ENCODE measurements around the gene KIAA0232.

The KIAA0232 gene

DNA sequence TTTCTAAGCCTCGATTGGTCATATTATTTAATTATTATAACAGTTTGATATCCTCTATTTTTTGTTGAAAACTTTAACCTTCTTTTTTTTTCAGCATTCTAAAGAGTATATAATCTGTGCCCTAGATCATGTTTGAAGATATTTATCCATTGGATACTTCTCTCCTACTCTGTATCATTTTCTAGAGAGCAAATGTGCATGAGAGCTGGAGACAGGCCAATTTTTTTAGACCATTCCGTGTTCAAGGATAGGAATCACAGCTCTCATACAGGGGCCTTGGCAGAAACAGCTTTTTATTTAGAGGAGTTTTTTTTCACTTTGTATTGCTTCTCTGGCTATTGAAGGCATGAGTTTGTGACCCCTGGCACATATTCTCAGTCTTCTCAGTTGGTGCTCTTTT is 69.4 kb downstream of the KIAA0232 start:
- DNase-seq = no peak

DNA sequence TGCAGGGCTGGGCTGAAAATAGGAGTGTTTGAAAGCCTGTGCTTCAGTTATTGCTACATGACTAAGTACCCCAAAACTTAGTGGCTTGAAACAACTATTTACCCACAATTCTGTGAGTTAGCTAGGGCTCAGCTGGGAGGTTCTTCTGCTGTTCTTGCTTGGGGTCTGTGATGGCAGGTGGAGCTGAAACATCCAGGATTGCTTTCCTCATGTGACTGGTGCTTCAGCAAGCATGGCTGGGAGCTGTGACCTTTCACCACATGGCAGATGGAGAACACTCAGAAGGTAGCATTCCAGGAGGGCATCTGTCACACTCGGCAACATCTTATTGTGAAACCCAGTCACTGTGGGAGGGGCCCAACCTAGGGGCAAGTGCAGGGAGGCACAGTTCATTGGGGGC is 70.1 kb downstream of the KIAA0232 start:
- no peak for DNase-seq

DNA sequence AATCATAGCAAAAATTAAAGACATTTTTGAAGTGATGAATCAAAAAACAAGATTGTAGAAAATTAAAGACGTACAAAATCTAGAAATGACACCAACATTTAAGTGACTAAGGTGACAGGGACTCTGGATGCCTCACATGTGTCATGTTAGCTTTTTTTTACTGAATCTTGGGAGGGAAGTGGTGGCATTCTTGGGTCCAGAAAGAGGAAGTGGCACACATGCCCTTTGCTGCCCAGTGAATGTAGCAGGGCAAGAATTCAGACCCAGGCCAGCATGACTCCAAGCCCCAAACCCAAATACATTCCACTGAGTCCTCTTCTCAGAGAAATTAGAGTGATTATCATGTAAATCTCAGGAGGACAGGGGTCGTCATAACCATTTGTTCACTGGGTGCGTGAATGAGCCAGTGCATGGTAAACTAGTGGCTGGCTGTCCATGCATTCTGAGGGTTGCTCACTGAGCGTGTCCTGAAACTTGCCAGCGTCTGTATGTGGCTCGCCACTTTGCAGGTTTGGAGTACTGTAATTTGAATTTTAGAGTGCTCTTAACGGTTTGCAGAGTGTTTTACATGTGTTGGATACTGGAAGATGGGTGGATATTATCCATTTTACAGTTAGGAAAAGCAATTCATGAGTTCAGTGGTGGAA is 71.7 kb downstream of the KIAA0232 start:
- DNase-seq = no peak

GRCh38 chr4:6855692-6856297 is 73.3 kb downstream of the KIAA0232 start:
- DNase-seq = no peak

- no peak for DNase-seq
Observed at GRCh38 chr4:6856391-6856790, 73.9 kb downstream of the KIAA0232 start.

DNA sequence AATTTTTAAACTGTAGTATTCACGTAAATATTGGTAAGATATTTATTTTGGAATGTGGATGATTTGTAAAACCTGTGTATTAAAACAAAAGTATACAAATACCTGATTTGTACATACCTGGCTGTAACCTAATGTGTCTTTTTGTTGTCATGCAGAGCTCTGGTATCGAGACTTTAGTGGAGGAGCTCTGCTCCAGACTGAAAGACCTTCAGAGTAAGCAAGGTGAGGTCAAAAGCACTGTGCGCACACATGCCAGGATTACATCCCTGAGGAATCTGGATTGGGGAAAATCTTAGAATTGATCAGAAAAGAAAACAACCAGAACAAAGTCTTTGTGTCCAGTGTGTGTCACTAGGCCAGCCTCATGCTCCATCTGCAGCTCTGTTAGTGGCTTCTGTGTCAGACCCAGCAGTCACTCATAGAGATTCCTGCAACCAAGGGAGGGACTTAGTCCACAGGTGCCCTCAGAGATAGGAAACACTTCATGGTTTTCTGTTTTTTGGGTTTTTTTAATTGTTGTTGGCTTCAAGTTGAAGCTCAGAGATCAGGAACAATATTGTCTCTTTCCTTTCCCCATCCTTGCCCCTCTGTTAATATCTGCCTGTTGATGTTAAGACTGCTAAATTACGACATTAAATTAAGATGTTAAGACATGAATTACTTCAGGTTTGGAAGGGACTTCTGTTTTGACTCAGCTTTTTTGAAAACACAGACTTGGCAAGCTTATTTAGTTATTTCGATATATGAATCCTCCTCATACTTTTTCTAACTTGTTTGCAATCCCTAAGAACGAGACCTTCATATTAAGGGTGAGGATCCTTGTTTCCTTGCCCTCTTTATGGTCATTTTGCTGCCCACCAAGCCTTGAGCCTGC is 74.7 kb downstream of the KIAA0232 start:
- DNase-seq = no peak

DNA sequence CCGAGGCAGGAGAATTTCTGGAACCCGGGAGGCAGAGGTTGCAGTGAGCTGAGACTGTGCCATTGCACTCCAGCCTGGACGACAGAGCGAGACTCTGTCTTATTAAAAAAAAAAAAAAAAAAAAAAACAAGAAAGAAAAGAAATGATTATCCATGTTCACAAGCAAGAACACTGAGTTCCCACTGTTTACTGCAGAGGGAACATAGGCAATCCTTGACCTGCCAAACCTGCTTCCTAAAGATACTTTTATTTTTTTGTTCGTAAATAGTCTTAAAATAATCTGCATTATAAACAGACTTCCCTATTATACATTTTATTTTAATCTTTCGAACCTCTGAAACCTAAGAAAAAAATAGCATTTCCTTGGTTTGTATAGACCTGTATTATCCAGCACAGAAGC is 76.5 kb downstream of the KIAA0232 start:
- DNase-seq = no peak

- DNase-seq = no peak
Observed at GRCh38 chr4:6859543-6859942, 77.0 kb downstream of the KIAA0232 start.

DNA sequence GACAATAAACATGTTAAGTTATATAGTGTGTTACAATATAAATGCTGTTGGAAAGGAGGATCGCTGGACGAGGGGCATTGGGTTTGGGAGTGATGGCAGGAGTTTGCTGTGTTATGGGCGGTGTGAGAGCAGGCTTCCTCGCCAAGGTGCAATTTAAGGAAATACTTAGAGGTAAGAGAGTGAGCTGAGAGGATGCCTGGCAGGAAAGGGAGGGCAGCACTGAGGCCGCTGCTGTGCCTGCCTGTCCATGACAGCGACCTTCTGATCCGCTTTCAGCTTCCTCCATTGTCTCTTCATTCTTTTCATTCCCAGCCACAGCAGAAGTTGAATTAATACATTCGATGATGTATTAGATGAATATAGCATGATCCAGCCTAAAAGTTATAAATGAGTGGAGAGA is 85.9 kb downstream of the KIAA0232 start:
- DNase-seq = no peak

DNA sequence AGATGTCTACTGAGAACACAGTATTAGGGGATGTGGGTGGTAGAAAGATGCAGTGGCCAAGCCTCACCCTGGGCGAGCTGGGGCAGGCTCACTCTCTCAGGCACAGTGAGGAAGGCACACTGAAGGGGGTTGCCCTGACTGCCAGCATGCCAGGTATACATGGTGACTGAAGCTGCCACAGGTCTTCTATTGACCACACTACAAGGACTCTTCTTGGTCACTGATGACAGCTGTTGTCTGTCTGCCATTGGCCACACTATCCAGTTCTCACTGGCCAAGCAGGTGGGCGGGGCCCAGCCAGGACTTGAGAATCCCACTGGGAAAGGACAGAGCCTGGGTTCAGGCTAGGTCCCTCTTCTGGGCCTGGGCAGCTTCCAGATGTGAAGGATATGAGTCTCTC is 87.4 kb downstream of the KIAA0232 start:
- DNase-seq = no peak

DNA sequence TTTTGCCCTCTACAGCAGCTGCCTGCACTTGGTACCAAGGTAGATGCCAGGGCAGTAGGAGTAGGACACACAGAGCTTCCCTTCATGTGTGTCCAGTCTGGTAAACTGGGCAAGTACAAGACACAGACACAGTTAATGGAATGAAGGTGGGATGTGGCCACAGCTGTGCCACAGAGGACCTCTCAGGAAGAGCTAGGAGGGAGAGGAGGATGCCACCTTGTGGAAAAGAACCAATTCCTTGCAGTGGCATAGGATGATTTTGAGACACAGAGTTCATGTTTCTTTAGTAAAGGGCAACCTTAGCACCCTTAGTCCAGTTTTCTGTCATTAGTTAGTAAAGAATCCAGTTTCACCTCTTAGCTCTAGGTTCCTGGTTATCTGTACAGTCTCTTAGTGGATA is 90.8 kb downstream of the KIAA0232 start:
- DNase-seq = no peak

GRCh38 chr4:6873792-6874461 is 91.4 kb downstream of the KIAA0232 start:
- DNase-seq = peak; percentile 34

GRCh38 chr4:6874981-6875380 is 92.5 kb downstream of the KIAA0232 start:
- DNase-seq = no peak

DNA sequence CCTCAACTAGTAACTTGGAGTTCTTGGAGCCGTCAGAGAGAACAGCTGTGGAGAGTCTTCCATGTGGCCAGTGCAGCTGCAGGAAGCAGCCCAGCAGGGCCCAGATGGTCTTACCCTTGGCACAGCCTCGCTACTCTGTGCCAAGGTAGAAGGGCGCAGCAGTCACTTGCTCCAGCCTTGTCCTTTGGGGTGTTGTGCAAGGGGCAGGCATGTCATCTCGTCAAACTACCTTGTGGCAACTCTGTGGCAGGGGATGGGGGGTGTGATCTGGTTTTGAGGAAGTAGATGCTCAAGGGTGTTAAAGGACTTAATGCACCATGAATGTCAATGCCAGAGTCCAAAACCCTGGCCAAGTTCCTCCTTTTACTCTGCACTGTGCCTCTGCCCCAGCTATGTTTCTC is 92.9 kb downstream of the KIAA0232 start:
- DNase-seq = no peak

DNA sequence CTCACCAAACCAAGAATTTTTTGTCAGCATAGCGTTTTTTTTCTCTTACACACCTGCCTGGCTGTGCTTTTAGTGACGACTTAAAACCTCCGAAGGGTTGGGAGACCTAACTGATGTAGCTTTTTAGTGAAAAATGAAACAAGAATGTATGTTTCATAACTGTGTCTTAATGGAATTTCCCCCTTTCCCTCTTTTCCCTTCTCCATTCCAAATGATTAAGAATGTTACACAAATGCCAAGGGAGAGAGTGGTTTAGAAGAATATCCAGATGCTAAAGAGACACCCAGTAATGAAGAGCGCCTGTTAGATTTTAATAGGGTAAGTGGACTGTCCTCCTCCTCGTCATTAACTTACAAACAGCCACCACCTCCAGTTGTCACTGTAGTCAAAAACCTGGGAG is 93.9 kb downstream of the KIAA0232 start:
- no peak for DNase-seq

GRCh38 chr4:6877067-6877466 is 94.5 kb downstream of the KIAA0232 start:
- DNase-seq = no peak

GRCh38 chr4:6878451-6879059 is 96.0 kb downstream of the KIAA0232 start:
- no peak for DNase-seq

- DNase-seq = no peak
Observed at GRCh38 chr4:6880691-6881090, 98.2 kb downstream of the KIAA0232 start.

DNA sequence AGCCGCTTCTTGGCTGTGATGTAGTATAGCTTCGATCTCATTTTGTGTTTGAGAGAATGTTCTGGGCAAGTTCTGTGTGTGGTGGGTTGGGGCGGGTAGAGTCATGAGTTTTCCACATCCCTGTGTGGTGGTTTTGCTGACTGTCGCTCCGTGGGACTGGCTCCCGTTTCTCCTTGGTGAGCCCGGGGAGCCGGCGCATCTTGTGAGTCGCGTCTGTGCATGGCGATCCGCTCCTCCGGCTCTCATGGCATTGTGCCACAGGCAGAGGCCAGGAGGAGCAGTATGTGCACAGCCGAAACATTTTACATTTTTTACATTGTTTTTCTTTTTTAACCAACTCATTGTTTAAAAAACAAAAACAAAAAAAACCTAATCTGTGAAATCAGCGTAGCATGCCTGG is 99.4 kb downstream of the KIAA0232 start:
- no peak for DNase-seq

GRCh38 chr4:6884341-6884870 is 101.9 kb downstream of the KIAA0232 start:
- no peak for DNase-seq

DNA sequence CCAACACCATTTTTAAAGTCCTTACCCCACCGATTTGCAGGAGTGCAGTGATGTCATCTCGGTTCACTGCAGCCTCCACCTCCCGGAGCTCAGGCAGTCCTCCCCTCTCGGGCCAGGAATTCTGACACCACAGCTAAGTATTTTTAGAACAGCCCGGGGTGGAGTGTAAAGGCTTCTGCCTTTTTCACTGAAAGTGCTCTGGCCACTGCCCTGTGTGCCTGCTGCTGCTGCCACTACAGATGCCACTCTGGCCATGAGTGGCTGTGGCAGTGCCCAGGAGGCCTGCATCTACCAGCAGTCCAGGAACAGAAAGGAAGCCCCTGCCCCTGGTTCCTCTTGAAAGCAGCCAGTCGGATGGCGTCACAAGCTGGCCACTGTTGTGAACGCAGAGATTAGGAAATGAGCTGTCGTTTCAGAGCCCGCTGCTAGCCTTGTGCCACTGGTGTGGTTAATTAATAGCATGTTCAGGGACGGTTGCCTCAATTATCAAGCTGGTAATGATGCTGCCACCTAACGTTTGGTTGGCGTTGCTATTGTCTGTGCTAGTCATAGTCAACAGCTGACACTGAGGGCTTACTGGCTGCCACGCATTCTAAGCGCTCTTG is 103.5 kb downstream of the KIAA0232 start:
- DNase-seq = peak; percentile 79

DNA sequence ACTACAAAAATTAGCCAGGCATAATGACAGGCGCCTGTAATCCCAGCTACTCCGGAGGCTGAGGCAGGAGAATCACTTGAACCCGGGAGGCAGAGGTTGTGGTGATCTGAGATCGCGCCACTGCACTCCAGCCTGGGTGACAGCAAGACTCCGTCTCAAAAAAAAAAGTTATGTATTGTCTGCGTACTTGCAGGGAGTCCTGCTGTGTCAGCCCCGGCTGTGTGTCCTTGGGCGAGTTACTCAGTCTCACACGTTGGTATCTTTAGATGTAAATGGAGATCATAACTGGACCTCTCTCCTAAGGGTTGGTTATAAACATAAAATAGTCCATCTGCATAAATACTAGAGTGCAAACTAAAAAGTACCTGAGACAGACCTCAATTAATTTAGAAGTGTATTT is 104.4 kb downstream of the KIAA0232 start:
- no peak for DNase-seq

Data from NCI-H1694 treated with DMSO at 0.1 percent for 48 hours (cell line).